Measurements from ENCODE around the gene GTF2H4.

The GTF2H4 gene

DNA sequence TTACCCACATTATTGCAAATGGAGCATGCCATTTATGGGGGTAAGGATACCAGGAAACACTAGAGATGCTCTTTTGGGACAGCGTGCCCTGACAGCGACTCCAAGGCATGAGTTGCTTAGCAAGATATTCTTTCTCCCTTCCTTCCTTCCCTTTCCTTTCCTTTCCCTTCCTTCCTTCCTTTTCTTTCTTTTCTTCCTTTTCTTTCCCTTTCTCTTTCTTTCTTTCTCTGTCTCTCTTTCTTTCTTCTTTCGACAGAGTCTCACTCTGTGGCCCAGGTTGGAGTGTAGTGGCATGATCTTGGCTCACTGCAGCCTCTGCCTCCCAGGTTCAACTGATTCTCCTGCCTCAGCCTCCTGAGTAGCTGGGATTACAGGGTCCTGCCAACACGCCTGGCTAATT is 36.0 kb downstream of the GTF2H4 start:
- no peaks in the 10 kb centered on the region for H3K9me2 ChIP-seq (replicated peaks; ENCODE audit: low read depth, low read length)
- H3K9me3 ChIP-seq (ENCODE audit: insufficient read depth, low read depth, low read length): no peaks in the 10 kb centered on the region
- H3K36me3 ChIP-seq (ENCODE audit: insufficient read depth, low read length): no peaks in the 10 kb centered on the region
- no peaks in the 10 kb centered on the region for H3K79me2 ChIP-seq (ENCODE audit: insufficient read depth, low read length)
- no peaks in the 10 kb centered on the region for H3F3A ChIP-seq (ENCODE audit: low read depth)
- H3K27me3 ChIP-seq (ENCODE audit: insufficient read depth, low read length, poor library complexity, severe bottlenecking): no peaks in the 10 kb centered on the region
- TF ChIP-seq, protein P1, sequence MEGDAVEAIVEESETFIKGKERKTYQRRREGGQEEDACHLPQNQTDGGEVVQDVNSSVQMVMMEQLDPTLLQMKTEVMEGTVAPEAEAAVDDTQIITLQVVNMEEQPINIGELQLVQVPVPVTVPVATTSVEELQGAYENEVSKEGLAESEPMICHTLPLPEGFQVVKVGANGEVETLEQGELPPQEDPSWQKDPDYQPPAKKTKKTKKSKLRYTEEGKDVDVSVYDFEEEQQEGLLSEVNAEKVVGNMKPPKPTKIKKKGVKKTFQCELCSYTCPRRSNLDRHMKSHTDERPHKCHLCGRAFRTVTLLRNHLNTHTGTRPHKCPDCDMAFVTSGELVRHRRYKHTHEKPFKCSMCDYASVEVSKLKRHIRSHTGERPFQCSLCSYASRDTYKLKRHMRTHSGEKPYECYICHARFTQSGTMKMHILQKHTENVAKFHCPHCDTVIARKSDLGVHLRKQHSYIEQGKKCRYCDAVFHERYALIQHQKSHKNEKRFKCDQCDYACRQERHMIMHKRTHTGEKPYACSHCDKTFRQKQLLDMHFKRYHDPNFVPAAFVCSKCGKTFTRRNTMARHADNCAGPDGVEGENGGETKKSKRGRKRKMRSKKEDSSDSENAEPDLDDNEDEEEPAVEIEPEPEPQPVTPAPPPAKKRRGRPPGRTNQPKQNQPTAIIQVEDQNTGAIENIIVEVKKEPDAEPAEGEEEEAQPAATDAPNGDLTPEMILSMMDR (conservative IDR thresholded peaks at IDR 0.05; ENCODE audit: low read length): no peak
- TF ChIP-seq EZH2phosphoT487 (IDR thresholded peaks at IDR 0.05; ENCODE audit: borderline replicate concordance): no peak
- H2AFZ ChIP-seq (ENCODE audit: low read length): no peak overlapping the region
- H4K20me1 ChIP-seq (ENCODE audit: insufficient read depth, low read length, poor library complexity, severe bottlenecking): no peaks in the 10 kb centered on the region
- no peak overlapping the region for H3K4me3 ChIP-seq (ENCODE audit: low read length, poor library complexity, severe bottlenecking)
- no peaks in the 10 kb centered on the region for H3K4me1 ChIP-seq (ENCODE audit: insufficient read depth, low read length, poor library complexity, severe bottlenecking)
- no peak overlapping the region for H3K9ac ChIP-seq (ENCODE audit: low read depth, low read length, poor library complexity, severe bottlenecking)
- no peak overlapping the region for H3K4me2 ChIP-seq (ENCODE audit: low read depth, low read length, poor library complexity, severe bottlenecking)

DNA sequence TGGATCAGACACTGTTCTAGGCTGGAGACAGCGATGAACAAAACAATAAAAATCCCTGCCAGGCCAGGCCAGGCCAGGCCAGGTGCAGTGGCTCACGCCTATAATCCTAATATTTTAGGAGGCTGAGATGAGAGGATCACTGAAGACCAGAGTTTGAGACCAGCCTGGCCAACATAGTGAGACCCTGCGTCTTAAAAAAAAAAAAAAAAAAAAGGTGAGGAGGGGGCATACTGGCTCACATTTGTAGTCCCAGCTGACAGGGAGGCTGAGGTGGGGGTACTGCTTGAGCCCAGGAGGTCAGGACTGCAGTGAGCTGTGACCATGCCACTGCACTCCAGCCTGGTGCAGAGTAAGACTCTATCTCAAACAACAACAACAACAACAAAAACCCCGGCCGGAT is 37.3 kb downstream of the GTF2H4 start:
- H3K4me1 ChIP-seq (ENCODE audit: insufficient read depth, low read length, poor library complexity, severe bottlenecking): no peaks in the 10 kb centered on the region
- no peaks in the 10 kb centered on the region for H3K36me3 ChIP-seq (ENCODE audit: insufficient read depth, low read length)
- no peaks in the 10 kb centered on the region for H3K9me2 ChIP-seq (replicated peaks; ENCODE audit: low read depth, low read length)
- no peaks in the 10 kb centered on the region for H3K79me2 ChIP-seq (ENCODE audit: insufficient read depth, low read length)
- H3K9ac ChIP-seq (ENCODE audit: low read depth, low read length, poor library complexity, severe bottlenecking): no peak overlapping the region
- no peak for TF ChIP-seq EZH2phosphoT487 (IDR thresholded peaks at IDR 0.05; ENCODE audit: borderline replicate concordance)
- TF ChIP-seq, protein P1 (conservative IDR thresholded peaks at IDR 0.05; ENCODE audit: low read length): no peak
- H3K27me3 ChIP-seq (ENCODE audit: insufficient read depth, low read length, poor library complexity, severe bottlenecking): no peaks in the 10 kb centered on the region
- no peaks in the 10 kb centered on the region for H4K20me1 ChIP-seq (ENCODE audit: insufficient read depth, low read length, poor library complexity, severe bottlenecking)
- no peak overlapping the region for H3K4me3 ChIP-seq (ENCODE audit: low read length, poor library complexity, severe bottlenecking)
- no peaks in the 10 kb centered on the region for H3K9me3 ChIP-seq (ENCODE audit: insufficient read depth, low read depth, low read length)
- no peaks in the 10 kb centered on the region for H3F3A ChIP-seq (ENCODE audit: low read depth)
- no peak overlapping the region for H2AFZ ChIP-seq (ENCODE audit: low read length)
- no peak overlapping the region for H3K4me2 ChIP-seq (ENCODE audit: low read depth, low read length, poor library complexity, severe bottlenecking)

DNA sequence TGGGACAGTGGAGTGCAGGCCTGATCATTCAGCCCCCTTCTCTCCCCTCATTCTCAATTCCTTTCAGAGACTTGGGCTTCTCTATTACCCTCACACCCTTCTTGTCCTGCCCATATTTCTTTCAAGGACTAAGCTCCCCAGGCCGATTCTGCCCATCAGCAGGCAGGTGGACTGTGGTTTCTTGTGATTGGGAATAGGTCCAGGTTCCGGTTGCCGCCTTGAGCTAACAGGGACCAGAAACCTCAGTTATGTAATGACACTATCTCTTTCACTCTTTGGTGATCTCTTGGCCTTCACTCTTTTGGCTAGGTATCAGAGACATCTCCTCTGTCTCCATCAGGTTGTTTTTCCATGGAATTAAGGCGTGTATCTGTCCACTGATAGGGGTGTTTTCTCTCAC is 39.2 kb downstream of the GTF2H4 start:
- Histone ChIP-seq H3K79me2 (ENCODE audit: insufficient read depth, low read length) (no peaks in the 10 kb centered on the region), H3K9me2 (replicated peaks; ENCODE audit: low read depth, low read length) (no peaks in the 10 kb centered on the region), H3K36me3 (ENCODE audit: insufficient read depth, low read length) (no peaks in the 10 kb centered on the region), H3K9ac (ENCODE audit: low read depth, low read length, poor library complexity, severe bottlenecking) (no peak overlapping the region), H3K4me2 (ENCODE audit: low read depth, low read length, poor library complexity, severe bottlenecking) (no peak overlapping the region), H2AFZ (ENCODE audit: low read length) (no peak overlapping the region), H4K20me1 (ENCODE audit: insufficient read depth, low read length, poor library complexity, severe bottlenecking) (no peaks in the 10 kb centered on the region), H3F3A (ENCODE audit: low read depth) (no peaks in the 10 kb centered on the region), H3K27me3 (ENCODE audit: insufficient read depth, low read length, poor library complexity, severe bottlenecking) (no peaks in the 10 kb centered on the region), H3K9me3 (ENCODE audit: insufficient read depth, low read depth, low read length) (no peaks in the 10 kb centered on the region), H3K4me1 (ENCODE audit: insufficient read depth, low read length, poor library complexity, severe bottlenecking) (no peaks in the 10 kb centered on the region), H3K4me3 (ENCODE audit: low read length, poor library complexity, severe bottlenecking) (no peak overlapping the region)
- TF ChIP-seq, protein P1 (conservative IDR thresholded peaks at IDR 0.05; ENCODE audit: low read length): no peak
- no peak for TF ChIP-seq EZH2phosphoT487 (IDR thresholded peaks at IDR 0.05; ENCODE audit: borderline replicate concordance)

Data from Loucy (cell line).